NCI-H524 treated with DMSO at 0.1 percent for 48 hours (cell line): ENCODE measurements around the gene ZNF610.

Experiments used
- DNase-seq: peaks from one replicate; lab custom pipeline; 2025; lab: John Stamatoyannopoulos, UW

The ZNF610 gene

GRCh38 chr19:52398081-52398441 lies 62.0 kb downstream of the ZNF610 start:
- no peak for DNase-seq

- no peak for DNase-seq
Observed at GRCh38 chr19:52410276-52410675, 74.2 kb downstream of the ZNF610 start.

GRCh38 chr19:52415711-52416110 lies 79.7 kb downstream of the ZNF610 start:
- no peak for DNase-seq
